ENCODE measurements around the gene ADGRL3.
"Not testable (repeated sequence)": the region's sequence is repeated elsewhere in the genome, so short reads cannot be mapped to it uniquely, and the experiment has no call there.

- not testable (repeated sequence) for TF ChIP-seq ARNTL (CRISPR knock-in tag; IDR thresholded peaks at IDR 0.05; ENCODE audit: borderline replicate concordance, low read depth); PATZ1 (CRISPR knock-in tag; IDR thresholded peaks at IDR 0.05; ENCODE audit: borderline replicate concordance); RARB (CRISPR knock-in tag; IDR thresholded peaks at IDR 0.05)
Observed at GRCh38 chr4:61372817-61373216, 172.7 kb downstream of the ADGRL3 start.
